Thyroid gland (tissue), 4 donors: ENCODE measurements around the gene CADPS. TPM values are rescaled to one million over a fixed set of nuclear protein-coding genes. Genes with fewer than 3 reads are reported as not detected.

Experiments
- DNase-seq, 2 donors: peaks; one replicate each; pipeline ENCODE4 v3.0.0-alpha.2; 2019
- H3K27ac ChIP-seq, 3 donors: fragments of 200-600 bp; sonication (generic); 1 replicate in 2 of 3; 2 replicates in 1 of 3; pipeline ENCODE4 v1.5.1; 2016 to 2019; ENCODE audit warnings: mild to moderate bottlenecking in 1 of 3, moderate library complexity in 1 of 3
- H3K27me3 ChIP-seq: fragments of 200-600 bp; sonication (generic); one replicate; pipeline ENCODE4 v1.5.1; 2019
- H3K36me3 ChIP-seq, 2 donors: fragments of 200-600 bp; sonication (generic); one replicate each; pipeline ENCODE4 v1.5.1; 2016 to 2019
- H3K4me1 ChIP-seq, 2 donors: fragments of 200-600 bp; sonication (generic); one replicate each; pipeline ENCODE4 v1.5.1; 2017 to 2019
- H3K4me3 ChIP-seq, 3 donors: fragments of 200-600 bp; sonication (generic); replicated peaks in 1 of 3; 1 replicate in 2 of 3; 2 replicates in 1 of 3; pipeline ENCODE4 v1.5.1; 2016; ENCODE audit warnings: mild to moderate bottlenecking in 1 of 3
- H3K9me3 ChIP-seq: fragments of 200-600 bp; sonication (generic); one replicate; pipeline ENCODE4 v1.5.1; 2017
- POLR2A ChIP-seq, 2 donors: fragments of 450-650 bp; IDR thresholded peaks; one replicate each; pipeline ENCODE4 v1.6.1; 2017; ENCODE audit warnings: antibody characterized with exemption in 2 of 2, mild to moderate bottlenecking in 2 of 2, moderate library complexity in 1 of 2
- WGBS, 2 donors: methylation state at CpG; one replicate each; pipeline ENCODE4 v1.1.5; 2017; 5-methylcytosine and 5-hydroxymethylcytosine counted together
- intact Hi-C: fragments of 100-400 bp; cut with DNase I; formaldehyde crosslinking; loops from one replicate; pipeline ENCODE4 v1.15.1; 2023
- total RNA-seq, 4 donors: library from RNA; depleted of rRNA; stranded (reverse); fragments of >200 nt; gene quantifications; one replicate each; pipeline ENCODE4 v1.2.3, GENCODE V29; 2016
- TF ChIP-seq, protein P1 (sequence below), 6 experiments: fragments of 200-600 bp in 3 of 6; fragments of 450-650 bp in 3 of 6; sonication (generic) in 3 of 6; IDR thresholded peaks; one replicate each; pipeline ENCODE4 v1.5.1; 2016 to 2019; ENCODE audit warnings: antibody characterized with exemption in 6 of 6, mild to moderate bottlenecking in 2 of 6, inconsistent platforms in 1 of 6, moderate library complexity in 1 of 6

The CADPS gene
- total RNA-seq, 4 donors from 2014 or later: 1.6 to 9.5 TPM; not detected in 2

GRCh38 chr3:62727536-62727935 is 147.7 kb downstream of the CADPS start:
- 0 to 88% methylated on average over 1 of the region's 1 CpG for WGBS, 2 donors
- H3K36me3 ChIP-seq: no peaks in the 10 kb centered on the region
- H3K27me3 ChIP-seq: no peaks in the 10 kb centered on the region
- no peaks in the 10 kb centered on the region for H3K9me3 ChIP-seq
- no peak for DNase-seq
- no peak overlapping the region for H3K27ac ChIP-seq
- intact Hi-C loops: no loop called here
- H3K4me3 ChIP-seq: no peak overlapping the region
- no peak for TF ChIP-seq POLR2A (IDR thresholded peaks at IDR 0.05)
- TF ChIP-seq, protein P1, sequence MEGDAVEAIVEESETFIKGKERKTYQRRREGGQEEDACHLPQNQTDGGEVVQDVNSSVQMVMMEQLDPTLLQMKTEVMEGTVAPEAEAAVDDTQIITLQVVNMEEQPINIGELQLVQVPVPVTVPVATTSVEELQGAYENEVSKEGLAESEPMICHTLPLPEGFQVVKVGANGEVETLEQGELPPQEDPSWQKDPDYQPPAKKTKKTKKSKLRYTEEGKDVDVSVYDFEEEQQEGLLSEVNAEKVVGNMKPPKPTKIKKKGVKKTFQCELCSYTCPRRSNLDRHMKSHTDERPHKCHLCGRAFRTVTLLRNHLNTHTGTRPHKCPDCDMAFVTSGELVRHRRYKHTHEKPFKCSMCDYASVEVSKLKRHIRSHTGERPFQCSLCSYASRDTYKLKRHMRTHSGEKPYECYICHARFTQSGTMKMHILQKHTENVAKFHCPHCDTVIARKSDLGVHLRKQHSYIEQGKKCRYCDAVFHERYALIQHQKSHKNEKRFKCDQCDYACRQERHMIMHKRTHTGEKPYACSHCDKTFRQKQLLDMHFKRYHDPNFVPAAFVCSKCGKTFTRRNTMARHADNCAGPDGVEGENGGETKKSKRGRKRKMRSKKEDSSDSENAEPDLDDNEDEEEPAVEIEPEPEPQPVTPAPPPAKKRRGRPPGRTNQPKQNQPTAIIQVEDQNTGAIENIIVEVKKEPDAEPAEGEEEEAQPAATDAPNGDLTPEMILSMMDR (IDR thresholded peaks at IDR 0.05): no peak
- H3K4me1 ChIP-seq: no peaks in the 10 kb centered on the region

GRCh38 chr3:62724503-62724902 is 150.7 kb downstream of the CADPS start:
- Histone ChIP-seq H3K4me3 (no peak overlapping the region), H3K36me3 (no peaks in the 10 kb centered on the region), H3K27me3 (no peaks in the 10 kb centered on the region), H3K4me1 (no peaks in the 10 kb centered on the region), H3K9me3 (no peaks in the 10 kb centered on the region), H3K27ac (no peak overlapping the region)
- no peak for TF ChIP-seq POLR2A (IDR thresholded peaks at IDR 0.05)
- TF ChIP-seq, protein P1 (IDR thresholded peaks at IDR 0.05): no peak
- DNase-seq: no peak
- WGBS, 2 donors: 89 to 90% methylated on average over 4 of the region's 4 CpGs
- intact Hi-C loops: no loop called here

GRCh38 chr3:62723914-62724217 is 151.3 kb downstream of the CADPS start:
- DNase-seq: peak in 1 of 2 donors; percentile 7
- Histone ChIP-seq H3K9me3 (no peaks in the 10 kb centered on the region), H3K27me3 (no peaks in the 10 kb centered on the region), H3K4me3 (no peak overlapping the region), H3K27ac (no peak overlapping the region), H3K36me3 (no peaks in the 10 kb centered on the region), H3K4me1 (no peaks in the 10 kb centered on the region)
- no peak for TF ChIP-seq POLR2A (IDR thresholded peaks at IDR 0.05)
- TF ChIP-seq, protein P1 (IDR thresholded peaks at IDR 0.05): no peak
- intact Hi-C loops: no loop called here
- 50 to 67% methylated on average over 1 of the region's 1 CpG for WGBS, 2 donors

DNA sequence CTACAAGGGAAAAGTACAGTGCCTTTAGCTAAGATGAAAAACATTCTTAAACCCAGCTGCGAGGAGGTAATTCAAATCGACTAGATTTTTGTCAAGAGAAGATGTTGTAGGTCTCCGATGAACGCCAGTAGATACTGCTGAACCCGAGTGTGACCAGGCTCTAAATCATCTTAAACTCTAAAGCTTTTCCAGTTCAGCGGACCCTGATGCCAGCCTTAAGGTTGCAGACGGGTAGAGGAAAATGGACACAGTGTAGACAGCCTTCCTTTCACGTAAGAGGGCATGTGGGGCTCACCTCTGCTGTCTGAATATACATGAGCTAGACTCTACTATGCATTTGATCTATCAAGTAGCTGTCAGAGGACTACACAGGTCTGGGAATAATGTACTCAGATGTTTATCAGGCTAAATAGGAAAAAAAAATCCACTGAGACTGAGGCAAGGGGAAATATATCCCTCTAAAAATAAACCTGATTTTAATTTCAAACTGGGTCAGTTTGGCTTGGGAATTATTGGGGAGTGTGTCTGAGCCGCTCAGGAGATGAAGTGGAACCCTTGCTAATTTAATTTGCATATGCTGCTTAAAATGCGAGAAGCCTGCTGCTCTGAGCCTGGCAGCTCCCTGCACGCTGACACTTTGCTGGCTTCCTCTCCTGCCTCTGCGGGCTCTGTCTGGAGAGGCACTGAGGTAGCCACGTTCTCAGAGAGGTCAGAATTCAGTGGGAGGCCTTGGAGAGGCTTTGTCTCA is 151.9 kb downstream of the CADPS start:
- Histone ChIP-seq H3K27ac (no peak overlapping the region), H3K4me3 (no peak overlapping the region), H3K9me3 (no peaks in the 10 kb centered on the region), H3K36me3 (no peaks in the 10 kb centered on the region), H3K4me1 (no peaks in the 10 kb centered on the region), H3K27me3 (no peaks in the 10 kb centered on the region)
- 52 to 54% methylated on average over 13 of the region's 13 CpGs for WGBS, 2 donors
- TF ChIP-seq, protein P1 (IDR thresholded peaks at IDR 0.05): no peak
- TF ChIP-seq POLR2A (IDR thresholded peaks at IDR 0.05): no peak
- intact Hi-C loops: no loop called here
- DNase-seq: no peak

DNA sequence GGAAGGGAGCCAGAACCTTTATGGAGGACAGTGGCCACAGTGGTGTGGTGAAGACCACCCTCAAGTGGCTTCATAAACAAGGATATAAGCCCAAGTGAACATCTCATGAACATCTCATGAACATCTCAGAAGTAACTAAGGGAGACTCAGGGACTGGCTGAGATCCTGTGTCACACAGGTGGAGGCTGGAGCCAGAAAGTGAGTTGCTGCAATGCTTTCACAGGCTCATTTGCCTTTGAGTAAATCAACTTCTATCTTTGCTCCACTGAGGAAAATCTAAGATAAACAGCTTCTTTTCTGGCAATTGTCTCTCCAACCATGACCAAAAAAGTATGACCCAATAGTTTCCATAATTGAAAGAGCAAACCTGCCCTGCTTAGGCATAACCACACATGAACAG is 152.9 kb downstream of the CADPS start:
- Histone ChIP-seq H3K4me1 (no peaks in the 10 kb centered on the region), H3K27me3 (no peaks in the 10 kb centered on the region), H3K36me3 (no peaks in the 10 kb centered on the region), H3K9me3 (no peaks in the 10 kb centered on the region), H3K27ac (no peak overlapping the region), H3K4me3 (no peak overlapping the region)
- intact Hi-C loops: no loop called here
- DNase-seq: no peak
- TF ChIP-seq, protein P1 (IDR thresholded peaks at IDR 0.05): no peak
- TF ChIP-seq POLR2A (IDR thresholded peaks at IDR 0.05): no peak
